Peyer's patch (tissue), 4 donors: Measurements from ENCODE around the gene CCDC152.

ENCODE experiments used
- POLR2A ChIP-seq, 2 donors: fragments of 450-650 bp; IDR thresholded peaks; one replicate each; pipeline ENCODE4 v1.5.1; 2017; ENCODE audit warnings: antibody characterized with exemption in 2 of 2, mild to moderate bottlenecking in 2 of 2, moderate library complexity in 2 of 2
- TF ChIP-seq, protein P1 (sequence below), 6 experiments: fragments of 450-650 bp in 4 of 6; fragments of 200-600 bp in 2 of 6; sonication (generic) in 1 of 6; IDR thresholded peaks; one replicate each; pipeline ENCODE4 v1.5.1; 2017 to 2019; ENCODE audit warnings: antibody characterized with exemption in 6 of 6, mild to moderate bottlenecking in 3 of 6, moderate library complexity in 1 of 6

DNA sequence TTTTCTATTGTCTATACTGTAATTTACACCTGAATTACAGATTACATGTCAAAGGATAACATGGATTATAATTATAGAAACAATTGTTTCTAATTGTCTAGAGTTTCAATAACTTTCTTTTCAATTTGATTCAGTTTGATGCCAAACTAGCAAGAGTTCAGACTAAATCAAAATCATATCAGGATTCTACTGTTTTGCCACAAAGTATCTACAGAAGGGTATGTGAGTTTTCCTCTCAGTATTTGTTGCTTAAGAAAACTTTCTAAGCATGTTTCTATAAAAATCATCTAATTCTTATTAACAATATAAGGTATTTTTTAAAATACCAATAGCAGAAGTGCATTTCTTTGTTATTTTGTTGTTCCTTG lies 42.6 kb downstream of the CCDC152 start:
- TF ChIP-seq, protein P1, sequence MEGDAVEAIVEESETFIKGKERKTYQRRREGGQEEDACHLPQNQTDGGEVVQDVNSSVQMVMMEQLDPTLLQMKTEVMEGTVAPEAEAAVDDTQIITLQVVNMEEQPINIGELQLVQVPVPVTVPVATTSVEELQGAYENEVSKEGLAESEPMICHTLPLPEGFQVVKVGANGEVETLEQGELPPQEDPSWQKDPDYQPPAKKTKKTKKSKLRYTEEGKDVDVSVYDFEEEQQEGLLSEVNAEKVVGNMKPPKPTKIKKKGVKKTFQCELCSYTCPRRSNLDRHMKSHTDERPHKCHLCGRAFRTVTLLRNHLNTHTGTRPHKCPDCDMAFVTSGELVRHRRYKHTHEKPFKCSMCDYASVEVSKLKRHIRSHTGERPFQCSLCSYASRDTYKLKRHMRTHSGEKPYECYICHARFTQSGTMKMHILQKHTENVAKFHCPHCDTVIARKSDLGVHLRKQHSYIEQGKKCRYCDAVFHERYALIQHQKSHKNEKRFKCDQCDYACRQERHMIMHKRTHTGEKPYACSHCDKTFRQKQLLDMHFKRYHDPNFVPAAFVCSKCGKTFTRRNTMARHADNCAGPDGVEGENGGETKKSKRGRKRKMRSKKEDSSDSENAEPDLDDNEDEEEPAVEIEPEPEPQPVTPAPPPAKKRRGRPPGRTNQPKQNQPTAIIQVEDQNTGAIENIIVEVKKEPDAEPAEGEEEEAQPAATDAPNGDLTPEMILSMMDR (IDR thresholded peaks at IDR 0.05), result no peak
- TF ChIP-seq POLR2A (IDR thresholded peaks at IDR 0.05), result no peak
